Measurements from ENCODE around the gene CABLES2.
A peak's percentile ranks its signal among the peaks of the same experiment; 100 is the strongest.
"Not testable (repeated sequence)": the region's sequence is repeated elsewhere in the genome, so short reads cannot be mapped to it uniquely, and the experiment has no call there.

CABLES2 gene

DNA sequence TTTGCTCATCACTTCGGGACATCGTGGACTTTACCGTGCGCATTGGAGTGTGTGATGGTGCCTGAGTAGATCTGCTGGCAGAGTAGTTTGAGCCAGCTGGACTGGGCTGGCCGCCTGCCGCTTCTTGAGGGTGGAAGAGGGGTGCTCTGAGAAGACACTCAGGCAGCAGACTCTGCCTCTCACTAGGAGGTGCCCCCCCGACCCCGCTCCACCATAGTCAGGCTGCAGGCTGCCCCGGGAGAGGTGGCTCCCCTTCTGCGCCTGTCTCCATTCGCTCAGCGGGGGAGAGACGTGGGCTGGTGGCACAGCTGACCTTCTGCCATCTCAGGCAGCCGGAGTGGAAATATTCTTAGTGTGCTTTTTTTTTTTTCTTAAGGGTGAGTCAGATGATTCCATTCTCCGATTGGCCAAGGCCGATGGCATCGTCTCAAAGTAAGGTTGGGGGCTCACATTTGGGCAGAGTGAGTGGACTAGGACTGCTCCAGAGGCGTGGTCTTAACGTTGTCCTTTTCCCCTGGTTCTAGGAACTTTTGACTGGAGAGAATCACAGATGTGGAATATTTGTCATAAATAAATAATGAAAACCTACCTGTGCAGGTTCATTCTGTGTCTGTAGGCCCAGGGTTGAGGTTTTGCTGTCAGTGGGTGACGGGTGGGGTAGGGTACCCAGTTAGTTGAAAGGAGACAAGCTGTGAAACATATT, 19.0 kb downstream of the CABLES2 start:
- no peak for DNase-seq

DNA sequence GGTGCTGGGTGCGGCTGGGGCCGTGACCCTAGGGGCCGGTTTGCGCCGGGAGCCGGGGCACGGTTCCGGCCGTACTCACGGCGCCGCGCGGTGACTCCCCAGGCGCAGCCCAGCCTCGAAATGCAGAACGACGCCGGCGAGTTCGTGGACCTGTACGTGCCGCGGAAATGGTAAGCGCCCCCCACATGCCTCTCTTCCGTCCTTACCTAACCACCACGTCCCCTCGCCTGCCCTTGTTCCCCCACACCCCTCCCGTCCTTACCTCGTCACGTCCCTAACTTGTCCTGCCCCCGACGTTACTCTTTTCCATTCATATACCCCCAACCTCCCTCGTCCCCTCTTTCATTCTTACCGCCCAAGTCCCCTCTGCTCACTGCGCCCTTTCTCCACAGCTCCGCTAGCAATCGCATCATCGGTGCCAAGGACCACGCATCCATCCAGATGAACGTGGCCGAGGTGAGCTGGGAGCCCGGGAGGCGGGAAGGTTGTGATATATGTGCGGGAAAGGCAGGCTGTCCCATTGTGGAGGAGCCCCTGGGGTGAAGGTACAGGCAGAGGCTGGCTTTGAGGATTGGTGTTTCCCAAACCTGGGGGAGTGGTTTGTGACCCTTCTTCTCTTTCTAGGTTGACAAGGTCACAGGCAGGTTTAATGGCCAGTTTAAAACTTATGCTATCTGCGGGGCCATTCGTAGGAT, 19.7 kb downstream of the CABLES2 start:
- DNase-seq, result no peak

DNA sequence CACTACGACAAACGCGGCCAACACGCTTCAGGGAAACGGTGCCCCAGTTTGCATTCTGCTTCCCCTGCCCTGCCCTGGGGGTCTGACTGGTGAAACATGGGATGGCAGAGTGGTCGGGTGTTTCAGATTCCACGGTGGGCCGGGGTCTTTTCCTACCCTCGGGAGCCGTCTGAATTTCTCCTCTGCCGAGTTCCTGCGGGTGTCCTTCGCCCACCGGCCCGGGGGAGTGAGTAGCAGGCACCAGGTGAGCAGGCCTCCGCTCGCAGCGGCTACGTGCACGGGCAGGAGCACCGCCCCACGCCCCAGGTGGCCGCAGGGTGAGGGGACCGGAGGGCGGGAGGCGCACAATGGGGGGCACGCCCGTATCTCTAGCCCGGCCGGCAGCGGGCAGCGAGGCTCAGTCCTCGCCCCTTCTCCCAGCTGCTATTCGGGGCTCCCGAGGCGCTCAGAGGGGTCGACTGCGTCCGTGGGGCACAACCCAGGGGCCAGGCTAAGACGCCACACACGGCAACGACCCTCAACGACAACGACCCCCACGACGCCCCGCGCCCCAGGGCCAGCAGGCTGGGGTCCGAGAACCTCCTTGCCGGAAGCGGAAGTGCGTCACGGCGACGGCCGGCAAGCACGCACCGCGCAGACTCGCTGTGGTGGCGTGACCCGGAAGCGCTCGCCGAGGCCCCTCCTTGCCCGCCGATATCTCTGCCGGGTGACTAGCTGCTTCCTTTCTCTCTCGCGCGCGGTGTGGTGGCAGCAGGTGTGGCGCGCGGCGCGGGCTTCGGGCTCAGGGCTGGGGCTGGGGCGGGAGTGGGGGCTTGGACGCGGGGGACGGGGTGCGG, 20.5 kb downstream of the CABLES2 start, which contains the start of gene RPS21:
Gene RPS21, plus strand, starts transcription at position 721 of the 836 bp plus-strand sequence. CDS start 236 bp downstream, outside the sequence.
- peak; percentile 94 for DNase-seq

DNA sequence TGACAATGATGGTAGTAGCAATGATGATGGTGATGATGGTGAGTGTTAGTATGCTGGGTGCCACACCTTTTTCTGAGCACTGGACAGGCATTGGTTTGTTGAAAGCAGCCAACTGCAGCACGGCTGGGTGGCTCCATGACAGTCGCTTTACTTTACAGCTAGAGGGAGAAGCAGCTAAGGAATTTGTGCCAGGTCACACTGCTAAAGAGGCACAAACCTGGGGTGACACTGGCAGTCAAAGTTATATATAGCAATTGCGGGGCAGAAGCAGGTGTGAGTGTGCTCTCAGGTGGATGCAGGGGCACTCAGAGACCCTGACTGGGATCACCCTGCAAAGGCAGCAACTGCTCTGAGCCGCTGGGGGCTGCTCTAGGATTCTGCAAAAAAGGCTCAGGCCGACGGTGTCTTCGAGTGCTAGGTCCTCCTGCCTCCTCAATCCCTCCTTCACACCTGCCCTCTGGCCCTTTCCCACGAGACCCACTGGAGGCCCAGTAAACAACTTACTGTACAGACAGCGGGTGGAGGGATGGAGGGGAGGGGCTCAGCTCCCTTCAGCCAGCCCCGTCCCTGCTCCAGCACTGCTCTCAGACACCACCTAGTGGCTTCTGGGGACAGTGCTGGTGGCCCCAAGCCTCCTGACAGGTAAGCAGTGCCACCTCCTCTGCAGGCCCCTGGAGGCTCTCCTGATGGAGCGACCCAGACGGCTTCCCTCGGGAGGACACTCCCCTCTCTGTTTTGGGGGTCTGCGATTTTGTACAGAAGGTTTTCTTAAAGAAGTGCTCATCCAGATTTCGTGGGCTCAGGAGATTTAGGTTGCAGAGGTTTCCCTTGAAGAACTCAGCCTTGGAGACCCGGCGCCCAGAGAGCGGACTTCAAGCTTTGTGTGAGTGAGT, 24.5 kb downstream of the CABLES2 start:
- peak; percentile 84 for DNase-seq

DNA sequence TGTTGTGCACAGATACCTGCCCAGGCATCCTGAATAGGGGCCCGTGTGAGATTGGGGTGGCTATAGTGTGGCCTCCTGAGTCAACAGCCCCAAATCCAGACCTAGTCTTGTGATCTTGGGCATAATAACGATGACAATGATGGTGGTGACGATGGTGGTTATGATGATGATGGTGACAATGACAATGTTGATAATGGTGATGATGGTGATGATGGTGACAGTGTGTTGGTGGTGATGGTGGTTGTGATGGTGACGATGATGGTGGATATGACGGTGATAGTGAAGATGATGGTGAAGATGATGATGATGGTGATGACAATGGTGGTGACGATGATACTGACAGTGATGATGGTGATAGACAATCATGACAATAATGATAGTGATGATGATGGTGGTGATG, 25.2 kb downstream of the CABLES2 start:
- no peak for DNase-seq

DNA sequence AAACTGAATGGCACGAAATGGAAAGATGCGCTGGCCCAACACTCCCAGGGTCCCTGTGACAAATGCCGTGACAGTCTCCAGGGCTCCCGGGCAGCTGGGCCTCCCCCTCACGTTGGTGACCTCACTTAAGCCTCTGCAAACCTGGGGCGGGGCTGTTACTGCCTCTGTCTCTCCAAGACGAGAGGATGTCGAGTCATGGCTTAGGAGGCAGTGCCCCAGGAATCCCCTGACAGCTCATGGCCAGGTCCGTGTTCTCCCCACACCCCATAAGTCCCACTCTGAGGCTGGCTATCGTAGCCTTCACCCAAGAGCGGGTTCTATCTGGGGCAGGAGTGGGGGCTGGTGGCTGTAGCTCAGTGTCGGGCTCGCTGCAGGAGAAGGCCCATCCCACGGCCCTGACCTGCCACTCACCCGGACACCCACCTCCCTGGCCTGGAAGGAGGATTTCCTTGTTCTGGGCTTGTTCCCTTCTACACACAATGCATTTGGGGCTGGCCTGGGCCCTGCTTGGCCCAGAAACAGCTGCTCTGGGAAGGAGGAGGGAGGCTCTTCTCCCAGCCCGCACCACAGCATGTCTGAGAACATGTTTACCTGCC, 25.8 kb downstream of the CABLES2 start:
- no peak for DNase-seq

DNA sequence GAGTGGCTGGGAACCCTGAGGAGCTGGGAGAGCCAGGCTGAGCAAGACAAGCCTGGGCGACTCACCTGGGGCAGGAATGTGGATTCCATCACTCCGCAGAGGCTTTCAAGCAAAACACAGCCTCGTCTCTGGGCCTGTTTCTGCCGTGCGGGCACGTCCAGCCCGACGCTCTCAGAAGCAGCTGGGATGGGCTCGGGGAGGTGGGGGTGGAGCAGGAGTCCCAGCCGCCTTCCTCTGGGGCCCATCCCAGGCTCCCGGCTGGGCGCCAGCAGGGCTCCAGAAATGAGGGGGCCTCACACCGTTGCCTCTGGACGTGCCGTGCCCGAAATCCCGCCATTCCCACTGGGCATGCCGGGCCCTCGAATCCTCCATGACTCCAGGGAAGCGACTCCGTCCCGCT, 28.9 kb downstream of the CABLES2 start:
- DNase-seq, result no peak

DNA sequence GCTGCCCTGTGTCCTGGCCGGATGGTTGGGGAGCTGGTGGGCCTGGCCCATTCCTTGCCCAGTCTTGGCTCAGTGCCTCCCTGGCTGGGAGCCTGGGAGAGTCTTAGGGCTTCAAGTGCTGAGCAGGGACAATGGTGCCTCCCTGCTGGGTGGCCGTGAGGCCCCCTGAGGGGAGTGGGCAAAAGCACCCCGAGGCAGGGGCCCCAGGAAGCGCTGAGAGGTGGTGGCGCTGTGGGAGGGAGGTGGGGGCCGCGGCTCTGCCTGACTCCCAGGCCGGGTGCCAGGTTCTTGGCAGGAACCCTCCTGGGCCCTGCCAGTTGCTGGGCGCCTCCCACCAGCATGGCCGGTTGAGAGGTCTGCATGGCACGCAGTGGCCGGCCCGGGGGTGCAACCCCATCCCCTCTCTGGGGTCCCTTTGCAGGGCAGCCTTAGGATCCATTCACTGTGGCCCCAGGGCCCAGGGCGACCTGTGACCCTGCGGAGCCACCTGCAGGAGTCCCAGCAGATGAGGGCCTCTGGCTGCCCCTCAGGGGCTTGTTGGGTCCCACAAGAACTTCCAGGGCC, 29.4 kb downstream of the CABLES2 start:
- no peak for DNase-seq

DNA sequence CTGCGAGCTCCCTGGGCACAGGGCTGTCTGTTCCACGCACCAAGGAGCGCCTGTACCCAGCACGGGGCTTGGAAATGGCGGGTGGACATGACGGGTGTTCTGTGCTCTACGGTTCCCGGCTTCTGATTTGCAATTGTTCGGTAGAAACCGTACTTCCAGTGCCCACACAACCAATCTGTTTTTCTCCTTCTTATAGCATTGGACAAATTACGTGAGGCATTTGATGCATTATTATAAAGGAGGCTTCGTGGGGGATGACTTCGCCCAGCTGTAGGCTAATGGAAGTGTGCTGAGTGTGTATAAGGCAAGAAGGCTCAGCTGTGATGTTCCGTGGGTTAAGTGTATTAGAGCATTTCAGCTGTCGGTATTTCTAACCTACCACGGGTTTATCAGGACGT, 30.0 kb downstream of the CABLES2 start:
- DNase-seq, result no peak

DNA sequence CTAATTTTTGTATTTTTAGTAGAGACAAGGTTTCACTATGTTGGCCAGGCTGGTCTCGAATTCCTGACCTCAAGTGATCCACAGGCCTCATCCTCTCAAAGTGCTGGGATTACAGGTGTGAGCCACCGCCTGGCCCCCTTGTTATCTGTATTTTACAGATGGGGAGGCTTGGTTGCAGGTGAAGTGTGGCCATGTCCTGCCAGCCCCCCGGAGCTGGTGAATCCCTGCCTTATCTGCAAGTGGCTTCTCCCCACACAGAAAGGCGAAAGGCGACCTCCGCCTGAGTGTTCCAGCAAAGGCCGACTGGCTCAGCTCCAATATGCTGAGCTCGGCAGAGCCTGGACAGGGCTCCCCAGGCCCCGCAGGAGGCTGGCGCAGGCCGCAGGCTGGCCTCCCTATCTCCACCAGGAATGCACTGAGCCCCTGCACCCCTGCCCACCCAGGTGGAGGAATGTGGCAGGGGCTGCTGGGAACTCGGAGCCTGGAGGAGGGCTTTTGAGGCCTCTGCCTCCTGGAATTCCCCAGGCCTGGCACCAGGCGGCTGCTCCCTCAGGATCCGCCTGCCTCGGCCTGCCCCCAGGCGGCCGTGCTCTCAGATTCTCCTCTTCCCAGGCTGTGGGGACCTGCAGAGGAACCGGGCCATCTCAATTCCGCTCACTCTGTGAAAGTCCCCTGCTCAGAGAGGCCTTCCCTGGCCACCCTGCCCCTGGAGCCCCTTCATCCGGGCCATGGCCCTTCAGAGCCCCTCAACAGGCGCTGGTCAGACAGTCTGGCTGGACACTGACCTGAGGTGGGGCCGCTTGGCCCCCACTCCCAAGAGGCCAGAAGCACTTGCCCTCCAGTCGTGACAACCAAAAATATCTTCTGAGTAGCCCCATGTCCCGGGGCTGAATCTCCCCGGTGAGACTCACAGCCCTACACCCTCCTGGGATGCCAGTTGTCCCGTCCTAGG, 30.7 kb downstream of the CABLES2 start:
- no peak for DNase-seq

DNA sequence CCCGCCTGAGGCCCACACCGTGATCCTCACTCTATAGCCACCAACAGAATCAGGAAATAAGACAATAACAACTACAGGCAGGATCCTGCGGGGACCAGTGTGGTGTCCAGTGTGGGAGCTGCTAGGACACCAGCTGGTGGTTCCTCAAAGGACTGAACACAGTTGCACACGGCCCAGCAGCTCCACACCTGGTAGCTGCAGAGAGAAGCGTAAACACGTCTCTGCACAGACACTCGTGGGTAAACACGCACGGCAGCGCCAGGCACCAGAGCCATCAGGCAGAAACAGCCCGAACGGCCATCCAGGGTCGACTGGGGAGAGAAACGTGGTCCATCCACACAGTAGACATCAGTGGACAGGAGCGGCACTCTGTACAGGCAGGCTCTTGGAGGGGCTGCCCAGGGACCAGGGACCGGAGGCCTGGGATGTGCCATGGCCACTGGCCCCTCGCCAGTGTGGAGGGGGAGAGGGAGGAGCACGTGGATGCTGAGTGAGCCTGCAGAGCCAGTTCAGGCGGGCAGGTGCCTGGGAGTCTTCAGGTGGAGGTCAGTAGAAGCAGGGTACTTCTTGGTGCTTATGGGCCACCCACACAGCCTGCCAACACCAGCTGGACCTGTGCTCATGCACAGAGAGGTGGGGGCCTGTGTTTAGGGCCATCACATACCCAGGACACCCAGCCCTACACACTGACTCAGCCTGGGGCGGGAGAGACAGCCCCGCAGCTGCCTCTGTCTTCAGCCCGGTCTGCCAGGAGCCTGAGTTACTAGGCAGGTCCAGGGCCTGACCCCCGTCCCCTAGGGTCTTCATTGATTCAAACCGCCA, 32.5 kb downstream of the CABLES2 start:
- DNase-seq, result no peak

DNA sequence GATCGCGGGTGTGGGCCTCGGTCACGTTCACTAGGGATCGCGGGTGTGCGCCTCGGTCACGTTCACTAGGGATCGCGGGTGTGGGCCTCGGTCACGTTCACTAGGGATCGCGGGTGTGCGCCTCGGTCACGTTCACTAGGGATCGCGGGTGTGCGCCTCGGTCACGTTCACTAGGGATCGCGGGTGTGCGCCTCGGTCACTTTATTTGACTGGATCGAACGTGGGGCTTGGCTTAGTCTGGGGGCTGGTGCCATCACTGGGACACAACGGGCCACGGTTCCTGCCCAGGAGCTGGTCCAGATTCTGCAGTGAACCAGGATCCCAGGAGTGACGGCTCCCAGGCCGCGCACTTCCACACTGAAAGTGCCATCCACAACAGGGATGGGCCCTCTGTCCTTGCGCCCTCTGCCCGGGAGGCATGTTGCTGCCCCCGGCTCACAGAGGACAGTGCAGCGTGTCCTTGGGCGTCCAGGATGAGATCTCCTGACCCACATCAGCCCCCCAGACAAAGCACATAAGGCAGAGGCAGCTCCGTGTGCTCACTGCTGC, 33.4 kb downstream of the CABLES2 start:
- not testable (repeated sequence) for DNase-seq

DNA sequence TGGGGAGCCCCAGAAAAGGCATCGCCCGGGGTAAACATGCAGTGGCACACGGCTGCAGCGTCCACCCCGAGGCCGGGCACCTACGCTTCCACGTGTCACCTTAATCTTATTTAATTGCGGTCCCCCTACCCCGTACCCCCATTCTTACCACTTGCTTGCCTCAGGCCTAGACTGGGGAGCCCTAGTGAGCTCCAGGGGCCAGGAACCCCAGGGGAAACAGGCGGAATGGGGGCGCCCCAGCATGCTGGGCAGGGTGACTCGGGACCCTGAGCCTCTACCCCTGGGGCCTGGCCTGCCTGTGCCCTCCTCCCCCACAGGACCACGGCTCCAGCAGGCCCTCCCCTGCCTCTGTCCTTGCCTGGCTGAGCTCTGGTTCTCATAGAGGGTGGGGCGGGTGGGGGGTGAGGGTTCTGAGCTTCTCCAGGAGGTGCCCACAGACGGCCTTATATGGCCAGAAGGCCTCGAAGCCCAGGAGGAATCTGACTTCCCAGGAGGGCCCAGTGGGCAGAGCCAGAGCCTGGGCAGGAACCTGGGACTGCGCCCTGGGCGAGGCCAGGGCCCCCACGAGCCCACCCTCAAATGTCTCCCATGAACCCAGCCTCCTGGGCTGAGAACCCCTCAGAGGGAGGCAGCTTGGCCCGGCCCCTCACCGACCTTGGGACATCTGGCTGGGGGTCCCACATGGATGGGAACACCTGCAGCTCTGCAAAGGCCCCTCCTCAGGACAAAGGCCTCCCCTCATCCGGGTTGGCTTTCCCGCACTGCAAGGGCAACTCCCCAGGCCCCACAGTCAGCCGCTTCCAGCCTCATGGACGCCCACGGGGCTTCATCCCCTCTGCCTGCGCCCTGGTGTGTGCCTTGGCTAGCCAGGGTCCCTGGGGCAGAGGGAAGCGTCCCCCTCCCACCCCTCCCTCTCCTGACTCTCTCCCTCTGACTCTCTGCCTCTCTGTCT, 34.8 kb downstream of the CABLES2 start:
- no peak for DNase-seq

DNA sequence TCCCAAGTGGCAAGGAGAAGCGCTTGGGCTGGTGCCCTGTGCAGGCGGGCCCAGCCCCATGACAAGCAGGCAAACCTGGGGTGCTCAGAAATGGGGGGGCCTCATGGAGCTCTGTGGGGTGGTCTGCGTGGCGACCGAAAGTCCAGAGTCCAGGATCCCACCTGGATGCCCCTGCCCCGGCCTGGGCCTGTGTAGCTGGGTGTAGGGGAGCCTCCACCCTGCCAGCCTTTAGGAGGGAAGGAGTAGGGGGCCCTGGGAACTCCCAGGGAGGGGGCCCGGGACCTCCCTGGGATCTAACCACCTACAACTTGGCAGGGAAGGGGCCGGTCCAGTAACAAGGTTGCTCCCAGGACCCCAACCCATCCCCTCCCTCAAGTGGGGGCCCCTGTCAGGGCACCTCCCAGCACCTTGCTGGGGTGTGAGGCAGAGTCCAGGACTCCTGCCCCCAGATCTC, 35.5 kb downstream of the CABLES2 start:
- no peak for DNase-seq

DNA sequence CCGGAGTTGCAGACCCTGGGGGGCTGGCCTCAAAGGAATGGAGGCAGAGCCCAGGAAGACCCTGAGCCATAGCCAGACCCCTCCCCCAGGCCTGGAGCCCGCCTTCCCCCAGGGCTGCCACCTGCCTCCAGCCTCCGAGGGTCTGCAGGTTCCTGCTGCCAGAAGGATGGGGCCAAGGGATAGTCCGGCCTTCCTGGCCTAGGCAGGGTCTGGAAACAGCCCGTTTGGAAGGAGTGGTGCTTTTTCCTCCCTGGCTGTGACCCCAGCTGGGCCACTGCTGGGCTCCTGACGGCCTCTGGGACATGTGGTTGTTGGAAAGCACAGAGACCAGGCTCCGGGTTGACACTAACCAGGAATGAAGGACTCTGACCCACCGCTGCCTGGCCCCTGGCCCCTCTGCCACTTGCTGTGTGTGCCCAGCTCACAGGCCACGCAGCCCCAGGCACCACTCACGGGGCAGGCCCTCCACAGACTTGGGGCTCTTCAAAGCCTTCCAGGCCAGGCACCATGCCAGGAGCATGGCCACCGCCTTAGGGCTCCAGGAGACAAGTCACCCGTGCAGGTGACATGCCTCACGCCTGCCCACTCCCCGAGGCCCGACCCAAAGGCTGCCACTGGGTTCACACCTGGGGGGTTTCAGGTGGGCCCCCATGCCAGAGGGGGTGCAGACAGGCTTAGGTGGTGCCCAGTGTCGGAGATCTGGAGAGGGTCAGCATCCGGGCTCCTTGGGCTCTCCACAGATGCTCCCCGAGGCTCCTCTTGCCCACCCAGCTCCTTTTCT, 36.1 kb downstream of the CABLES2 start:
- DNase-seq, result no peak

DNA sequence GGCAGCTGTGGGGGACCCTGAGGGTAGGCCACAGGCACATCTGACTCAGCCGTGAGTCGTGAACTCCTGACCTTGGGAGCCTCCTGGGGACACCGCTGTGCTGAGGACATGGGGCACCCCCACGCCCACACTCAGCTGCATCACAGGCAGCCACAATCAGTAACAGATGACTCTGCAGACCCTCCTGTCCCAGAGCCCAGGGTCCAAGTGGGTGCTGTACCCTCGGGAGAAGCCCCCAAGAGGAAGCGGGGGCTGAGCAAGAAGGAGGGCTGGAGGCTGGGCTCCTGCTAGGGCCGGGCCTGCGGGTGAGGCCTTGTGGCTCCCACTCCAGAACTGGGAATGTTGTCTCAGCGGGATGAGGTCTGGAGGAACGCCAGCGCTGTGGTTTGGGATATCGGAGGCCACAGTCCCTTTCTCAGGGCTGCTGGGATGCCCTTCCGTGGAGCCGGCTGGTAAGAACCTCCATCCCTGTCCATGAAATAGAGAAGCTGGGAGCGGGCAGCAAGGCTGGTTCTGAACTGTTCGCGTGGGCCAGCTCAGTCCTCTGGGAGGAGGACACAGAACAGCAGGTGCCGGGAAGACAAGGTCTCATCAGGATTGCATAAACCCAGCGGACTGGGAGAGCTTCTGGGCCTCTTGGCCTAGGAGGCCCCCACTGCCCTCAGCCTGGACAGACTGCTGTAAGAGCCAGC, 36.8 kb downstream of the CABLES2 start:
- peak; percentile 39 for DNase-seq

DNA sequence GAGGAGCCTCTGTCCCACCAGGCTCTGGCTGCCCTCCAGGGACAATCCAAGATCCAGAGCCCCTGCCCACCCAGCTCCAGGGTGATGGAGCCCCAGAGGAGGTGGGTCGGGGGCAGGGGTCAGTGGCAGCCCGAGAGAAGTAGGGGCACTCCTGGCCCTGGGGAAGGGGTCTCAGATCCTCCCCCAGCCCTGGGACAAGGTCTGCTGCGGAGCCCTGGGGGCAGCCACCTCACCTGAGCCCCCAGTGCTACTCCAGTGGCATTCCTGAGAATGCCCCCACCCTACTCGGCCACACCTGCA, 37.3 kb downstream of the CABLES2 start:
- DNase-seq, result no peak
